VCaP (cell line): ENCODE measurements around the gene ATP1A4.

ENCODE experiments used
- H3K27ac ChIP-seq: fragments of 450-650 bp; 2 replicates; pipeline ENCODE4 v1.5.1; 2017
- CTCF ChIP-seq: fragments of 450-650 bp; conservative IDR thresholded peaks from 2 replicates; pipeline ENCODE4 v1.5.1; 2017; ENCODE audit warnings: mild to moderate bottlenecking, moderate library complexity

The ATP1A4 gene

GRCh38 chr1:160148121-160148520 is 3.3 kb upstream of the ATP1A4 start:
- TF ChIP-seq CTCF = no peak
- H3K27ac ChIP-seq = no peak overlapping the region

GRCh38 chr1:160149233-160149632 is 2.2 kb upstream of the ATP1A4 start:
- no peak for TF ChIP-seq CTCF
- H3K27ac ChIP-seq = no peak overlapping the region

- no peak for TF ChIP-seq CTCF
- no peak overlapping the region for H3K27ac ChIP-seq
These were observed 1.7 kb upstream of the ATP1A4 start for GRCh38 chr1:160149716-160150115.

GRCh38 chr1:160154790-160155189 is 3.4 kb downstream of the ATP1A4 start:
- no peak overlapping the region for H3K27ac ChIP-seq
- TF ChIP-seq CTCF = no peak

- H3K27ac ChIP-seq = no peak overlapping the region
- no peak for TF ChIP-seq CTCF
These were observed 5.0 kb downstream of the ATP1A4 start for GRCh38 chr1:160156361-160156760.

- H3K27ac ChIP-seq = no peak overlapping the region; the same call in 1 of the 2 replicates
- no peak for TF ChIP-seq CTCF
These were observed 5.8 kb downstream of the ATP1A4 start for GRCh38 chr1:160157174-160157573.

GRCh38 chr1:160158031-160158430 is 6.6 kb downstream of the ATP1A4 start:
- no peak for TF ChIP-seq CTCF
- no peak overlapping the region for H3K27ac ChIP-seq

- no peak overlapping the region for H3K27ac ChIP-seq
- no peak for TF ChIP-seq CTCF
These were observed 7.1 kb downstream of the ATP1A4 start for GRCh38 chr1:160158534-160158933.
